Muscle of arm (tissue), 12 donors: ENCODE data around the gene LIMK2. TPM values are rescaled to one million over a fixed set of nuclear protein-coding genes. Genes with fewer than 3 reads are reported as not detected.
"Not testable (repeated sequence)": the region's sequence is repeated elsewhere in the genome, so short reads cannot be mapped to it uniquely, and the experiment has no call there.

ENCODE experiments used
- DNase-seq: peaks from one replicate; pipeline ENCODE4 v3.0.0-alpha.2; 2013
- polyA plus RNA-seq, 12 donors: library from polyadenylated mRNA; unstranded; fragments of 120-200 nt; gene quantifications; one replicate each; pipeline ENCODE4 v1.2.1, GENCODE V29; 2013; ENCODE audit not compliant: insufficient read length in 12 of 12

Gene LIMK2
- polyA plus RNA-seq, 12 donors: 17.9 to 34.8 (median 22.7) TPM; not detected in 1

DNA sequence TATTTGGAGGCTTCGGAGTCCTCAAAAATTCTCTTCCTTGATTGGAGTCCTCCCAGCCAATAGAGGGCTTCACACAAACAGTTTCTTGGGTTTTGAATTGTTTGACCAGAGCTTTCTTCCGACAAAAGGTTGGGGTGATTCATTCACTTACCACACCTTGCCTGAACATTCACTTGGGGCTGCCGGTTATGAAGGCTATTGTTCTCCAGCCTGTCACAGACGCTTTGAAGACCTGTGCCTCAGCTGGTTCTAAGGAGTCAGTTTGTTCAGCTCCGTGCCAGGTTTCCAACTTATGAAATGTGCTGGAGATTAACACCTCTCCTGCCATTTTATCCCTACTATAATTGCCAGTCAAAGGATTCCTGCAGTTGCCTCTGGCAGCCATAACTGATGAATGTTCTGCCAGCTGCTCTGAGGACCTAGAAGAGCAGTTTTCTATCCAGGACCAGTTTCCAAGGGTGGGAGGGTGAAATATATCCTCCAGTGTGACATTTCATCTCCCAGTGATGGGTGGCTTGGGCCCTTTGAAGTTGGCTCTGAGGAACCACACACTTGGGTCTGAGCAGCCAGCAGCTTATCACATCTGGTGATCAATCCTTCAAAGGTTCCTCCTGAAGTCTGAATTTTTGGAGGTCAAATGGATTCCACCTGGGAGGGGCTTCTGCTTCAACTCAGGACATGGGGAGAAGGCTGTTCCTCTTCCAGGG, 31.4 kb downstream of the LIMK2 start:
- DNase-seq: no peak

DNA sequence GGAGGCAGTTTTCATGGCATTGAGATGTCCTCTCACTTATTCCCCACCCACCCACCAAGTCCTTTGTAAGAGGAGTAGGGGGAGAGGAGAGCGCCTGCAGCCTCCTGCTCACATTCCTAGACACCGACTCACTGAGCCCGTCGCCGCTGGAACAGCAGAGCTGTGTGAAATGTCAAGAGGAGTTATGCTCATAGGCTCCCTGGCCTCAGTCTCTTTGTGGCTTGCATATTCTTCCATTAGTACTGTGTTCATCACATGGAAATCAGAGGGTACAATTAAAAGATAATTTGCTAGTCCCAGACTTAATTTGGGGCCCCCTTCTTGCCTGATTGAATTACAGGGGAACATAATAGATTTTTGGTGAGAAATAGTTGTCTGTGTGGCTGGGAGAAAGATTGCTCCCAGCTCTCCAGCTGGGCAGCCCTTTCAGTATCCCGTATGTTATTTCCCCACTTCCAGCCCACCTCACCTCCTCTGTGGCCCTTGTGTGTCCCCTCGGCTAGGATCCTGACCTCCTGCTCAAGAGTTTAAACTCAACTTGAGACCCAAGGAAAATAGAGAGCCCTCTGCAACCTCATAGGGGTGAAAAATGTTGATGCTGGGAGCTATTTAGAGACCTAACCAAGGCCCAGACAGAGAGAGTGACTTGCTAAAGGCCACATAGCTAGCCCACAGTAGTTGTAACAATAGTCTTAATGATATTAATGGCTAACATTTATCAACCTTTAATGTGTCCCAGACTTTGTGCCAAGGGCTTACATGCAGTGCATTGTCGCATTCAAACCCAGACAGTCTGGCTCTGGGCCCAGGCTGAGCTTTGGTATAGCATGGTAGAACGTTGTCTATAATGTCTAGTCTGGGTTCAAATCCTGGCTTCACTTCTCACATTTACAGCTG, 32.2 kb downstream of the LIMK2 start:
- no peak for DNase-seq

DNA sequence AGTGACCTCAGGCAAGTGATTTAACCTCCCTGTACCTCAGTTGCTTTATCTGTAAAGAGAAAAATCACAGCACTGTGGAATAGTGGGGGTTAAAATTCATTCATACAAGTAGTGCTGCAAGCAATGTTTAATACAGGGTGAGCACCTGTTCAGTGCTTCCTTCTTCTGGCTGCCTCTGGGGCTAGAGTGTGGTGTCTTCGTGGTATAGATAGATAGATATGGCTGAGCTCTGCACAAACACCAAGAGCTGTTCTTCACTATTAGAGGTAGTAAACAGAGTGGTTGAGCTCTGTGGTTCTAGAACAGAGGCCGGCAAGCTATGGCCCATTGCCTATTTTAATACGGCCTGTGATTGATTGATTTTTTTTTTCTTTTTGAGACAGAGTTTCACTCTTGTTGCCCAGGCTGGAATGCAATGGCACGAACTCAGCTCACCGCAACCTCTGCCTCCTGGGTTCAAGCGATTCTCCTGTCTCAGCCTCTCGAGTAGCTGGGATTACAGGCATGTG, 32.9 kb downstream of the LIMK2 start:
- no peak for DNase-seq

DNA sequence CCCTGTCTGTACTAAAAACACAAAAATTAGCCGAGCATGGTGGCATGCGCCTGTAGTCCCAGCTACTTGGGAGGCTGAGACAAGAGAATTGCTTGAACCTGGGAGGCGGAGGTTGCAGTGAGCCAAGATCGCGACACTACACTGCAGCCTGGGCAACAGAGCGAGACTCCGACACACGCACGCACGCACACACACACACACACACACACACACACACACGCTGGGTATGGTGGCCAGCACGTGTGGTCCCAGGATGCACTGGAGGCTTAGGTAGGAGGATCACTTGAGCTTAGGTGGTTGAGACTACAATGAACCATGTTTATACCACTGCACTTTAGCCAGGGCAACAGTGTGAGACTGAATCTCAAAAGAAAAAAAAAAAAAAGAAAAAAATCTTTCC, 33.9 kb downstream of the LIMK2 start:
- DNase-seq: not testable (repeated sequence)

DNA sequence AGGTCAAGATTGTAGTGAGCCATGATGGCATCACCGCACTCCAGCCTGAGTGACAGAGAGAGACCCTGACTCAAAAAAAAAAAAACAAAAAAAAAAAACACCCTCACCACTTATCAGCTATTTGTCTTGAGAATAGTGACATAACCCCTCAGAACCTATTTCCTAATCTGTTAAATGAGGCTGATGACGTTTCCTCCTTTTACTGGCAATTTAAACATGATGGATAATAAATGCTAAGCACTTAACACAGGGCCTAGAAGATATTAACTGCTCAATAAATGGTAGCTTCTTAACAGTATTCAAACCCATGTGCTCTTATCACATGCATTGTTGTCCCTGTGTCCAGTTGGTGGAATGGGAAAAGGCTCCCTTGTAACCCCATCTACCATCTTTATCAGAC, 34.6 kb downstream of the LIMK2 start:
- DNase-seq: no peak

DNA sequence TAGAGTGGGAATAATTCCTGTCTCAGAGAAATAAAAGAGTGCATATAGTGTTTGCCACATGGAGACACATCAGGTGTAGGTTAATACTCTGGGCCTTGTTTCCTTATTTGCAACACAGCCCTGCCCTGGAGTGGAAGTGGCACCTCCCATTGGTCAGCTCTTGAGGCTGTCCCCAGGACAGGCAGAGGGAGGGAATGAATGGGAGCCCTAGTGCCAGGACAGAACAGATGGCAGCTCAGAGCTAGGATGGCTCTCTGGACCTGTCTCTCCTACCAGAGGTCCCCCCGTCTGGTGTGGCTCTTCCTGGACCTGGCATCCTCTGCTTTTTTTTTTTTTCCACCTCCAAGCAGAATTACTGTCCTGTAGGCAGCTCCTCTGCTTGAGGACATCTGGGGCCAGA, 35.6 kb downstream of the LIMK2 start:
- DNase-seq: no peak

DNA sequence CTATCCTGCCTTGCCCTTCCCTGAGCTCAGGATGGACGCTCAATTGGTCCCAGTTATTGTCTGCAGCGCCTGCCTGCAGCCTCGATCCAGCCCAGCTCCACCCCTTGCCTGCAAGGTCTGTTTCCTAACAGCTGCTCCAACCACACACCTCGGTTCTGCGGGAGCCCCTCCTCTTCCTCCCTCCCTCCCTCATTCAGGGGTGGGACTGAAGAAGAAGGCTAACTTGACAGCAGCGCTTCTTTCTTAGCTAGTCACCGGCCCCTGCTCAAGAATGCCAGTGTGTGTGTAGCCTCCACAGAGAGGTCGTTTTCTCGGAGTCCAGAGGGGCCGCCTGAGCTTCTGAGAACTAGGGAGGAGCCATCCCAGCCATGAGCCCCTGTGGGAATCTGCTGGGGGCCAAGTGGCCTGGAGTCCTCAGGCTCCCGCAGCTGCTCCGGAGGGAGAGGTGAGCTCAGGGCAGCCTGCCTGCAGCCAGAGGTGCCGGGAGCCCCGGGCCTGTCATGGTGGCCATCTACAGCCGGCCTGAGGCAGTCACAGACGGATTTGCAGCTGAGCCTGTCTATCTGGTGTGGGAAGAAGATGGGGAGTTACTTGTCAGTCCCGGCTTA, 36.1 kb downstream of the LIMK2 start:
- DNase-seq: peak; percentile 84

DNA sequence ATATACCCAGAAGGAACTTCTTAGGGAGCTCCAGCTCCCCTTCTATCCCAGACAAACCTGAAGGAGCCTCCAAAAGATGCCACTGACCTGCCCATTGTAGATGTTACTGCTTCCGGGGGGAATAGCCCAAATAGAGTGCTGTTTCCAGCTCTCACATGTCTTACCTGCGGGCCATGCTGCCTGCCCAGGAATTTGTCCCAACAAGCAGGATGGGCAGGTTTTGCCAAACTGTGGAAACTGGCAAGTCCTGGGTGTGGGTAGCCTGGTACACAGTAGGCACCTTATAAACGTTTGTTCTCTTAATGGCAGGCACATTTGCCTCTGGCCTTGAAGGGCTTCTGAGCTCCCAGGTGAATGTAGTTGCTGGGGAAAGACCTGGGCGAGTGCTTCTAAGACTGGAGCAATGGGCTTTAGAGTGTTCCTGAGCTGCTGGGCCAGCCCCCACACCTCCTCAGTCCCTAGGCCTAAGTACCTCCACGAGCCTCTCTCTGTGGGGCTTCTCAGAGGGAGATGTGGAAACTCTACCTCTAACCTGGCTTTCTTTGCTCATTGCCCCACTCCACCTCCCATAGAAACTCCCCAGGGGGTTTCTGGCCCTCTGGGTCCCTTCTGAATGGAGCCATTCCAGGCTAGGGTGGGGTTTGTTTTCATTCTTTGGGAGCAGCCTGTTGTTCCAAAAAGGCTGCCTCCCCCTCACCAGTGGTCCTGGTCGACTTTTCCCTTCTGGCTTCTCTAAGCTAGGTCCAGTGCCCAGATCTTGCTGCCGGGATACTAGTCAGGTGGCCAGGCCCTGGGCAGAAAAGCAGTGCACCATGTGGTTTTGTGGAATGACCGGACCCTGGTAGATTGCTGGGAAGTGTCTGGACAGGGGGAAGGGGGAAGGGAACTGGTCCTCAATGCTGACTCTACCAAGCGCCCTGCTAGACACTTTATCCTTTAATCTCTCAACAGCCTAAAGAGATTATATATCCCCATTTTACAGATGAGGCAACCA, 37.2 kb downstream of the LIMK2 start:
- DNase-seq: no peak

DNA sequence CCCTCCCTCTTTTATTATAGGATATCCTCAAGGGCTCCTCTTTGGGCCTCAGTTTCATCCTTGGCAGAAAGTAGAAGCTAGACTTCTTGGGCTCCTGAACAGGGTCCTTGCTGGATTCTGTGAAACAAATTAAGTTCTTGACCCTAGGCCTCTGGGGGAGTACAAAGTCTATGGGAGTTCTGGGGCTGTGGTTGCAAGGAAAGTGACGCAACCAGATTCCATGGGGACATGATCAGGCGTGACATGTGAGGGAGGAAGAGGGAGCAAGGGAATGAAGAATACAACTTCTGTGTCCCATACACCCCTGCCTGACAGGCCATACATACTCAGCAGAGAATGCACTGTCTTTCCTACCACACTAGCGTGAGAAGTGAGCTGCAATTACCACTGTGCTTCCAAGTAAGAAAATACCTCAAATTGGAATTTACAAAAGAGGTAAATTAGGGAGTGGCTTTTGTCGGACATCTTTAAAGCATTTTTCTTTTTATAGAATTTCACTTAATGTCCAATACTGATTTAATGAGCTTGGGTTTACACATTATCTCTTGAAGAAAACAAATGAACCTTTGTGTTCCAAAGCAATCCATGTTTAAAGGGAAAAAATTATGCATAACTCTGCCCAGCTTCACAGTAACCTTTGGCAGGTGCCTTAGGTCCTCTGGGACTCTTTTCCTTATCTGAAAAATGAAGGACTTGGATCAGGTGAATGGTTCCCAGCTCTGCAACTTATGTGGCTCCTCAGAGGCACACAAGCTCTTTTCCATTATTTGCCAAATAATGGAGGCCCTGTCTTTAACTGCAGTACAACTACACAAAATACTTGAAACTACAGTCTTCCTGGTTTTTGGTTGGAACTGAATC, 38.9 kb downstream of the LIMK2 start:
- DNase-seq: no peak

DNA sequence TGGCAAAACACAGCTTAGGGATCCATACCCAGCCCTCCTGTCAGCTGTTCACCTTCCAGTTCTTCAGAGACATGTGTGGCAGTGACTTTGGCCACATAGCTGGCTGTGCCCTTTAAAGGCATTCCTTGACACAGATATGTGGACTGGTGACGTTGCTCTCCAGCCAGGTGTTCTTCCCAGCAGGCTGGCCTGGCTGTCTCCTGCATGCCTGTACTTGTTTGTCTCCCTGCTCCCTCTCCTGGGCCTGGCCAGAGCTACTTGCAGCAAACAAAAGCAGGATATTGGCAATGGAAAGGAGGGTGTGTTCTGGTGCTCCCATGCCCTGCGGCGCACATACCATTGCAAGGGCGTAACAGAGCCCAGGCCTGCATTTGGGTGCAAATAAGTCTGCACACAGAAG, 41.9 kb downstream of the LIMK2 start:
- no peak for DNase-seq

DNA sequence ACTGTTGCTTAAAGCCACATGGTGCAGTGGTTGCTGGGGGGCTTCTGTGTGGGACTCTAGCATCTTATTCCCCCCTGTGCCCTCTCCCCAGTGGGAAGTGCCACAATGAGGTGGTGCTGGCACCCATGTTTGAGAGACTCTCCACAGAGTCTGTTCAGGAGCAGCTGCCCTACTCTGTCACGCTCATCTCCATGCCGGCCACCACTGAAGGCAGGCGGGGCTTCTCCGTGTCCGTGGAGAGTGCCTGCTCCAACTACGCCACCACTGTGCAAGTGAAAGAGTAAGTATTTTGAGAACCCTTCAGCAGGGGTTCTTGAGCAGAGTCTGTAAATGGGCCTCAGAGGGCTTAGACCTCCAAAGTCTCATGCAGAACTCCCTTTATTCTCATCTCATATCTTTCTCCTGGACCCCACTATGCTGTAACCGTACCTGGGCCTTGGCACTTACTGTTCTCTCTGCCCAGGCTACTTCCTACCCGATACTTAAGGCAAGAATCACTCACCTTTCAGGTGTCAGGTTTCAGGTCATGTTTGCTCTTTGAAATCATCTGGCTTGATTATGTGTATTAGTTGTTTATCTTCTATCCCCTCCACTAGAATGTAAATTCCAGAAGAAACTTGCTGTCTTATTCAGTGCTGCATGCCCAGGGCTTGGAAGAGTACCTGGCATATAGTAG, 47.8 kb downstream of the LIMK2 start:
- no peak for DNase-seq

DNA sequence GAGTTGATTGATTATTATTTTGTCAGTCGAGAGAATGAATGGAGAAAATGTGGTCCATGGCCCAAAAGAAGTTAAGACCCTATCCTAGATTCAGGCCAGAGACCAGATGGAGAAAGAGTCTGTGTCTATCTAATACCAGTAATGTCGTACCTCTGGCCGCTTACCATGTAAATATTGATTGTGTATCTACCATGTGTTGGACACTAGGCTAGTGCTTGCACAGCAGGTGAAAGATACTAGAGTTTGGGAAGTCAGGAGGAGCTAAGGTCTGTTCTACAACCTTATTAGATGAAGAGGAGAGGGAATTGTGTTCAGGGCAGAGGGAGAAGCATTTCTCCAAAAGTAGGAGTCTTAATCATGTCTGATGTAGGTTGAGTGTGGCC, 48.4 kb downstream of the LIMK2 start:
- DNase-seq: no peak

DNA sequence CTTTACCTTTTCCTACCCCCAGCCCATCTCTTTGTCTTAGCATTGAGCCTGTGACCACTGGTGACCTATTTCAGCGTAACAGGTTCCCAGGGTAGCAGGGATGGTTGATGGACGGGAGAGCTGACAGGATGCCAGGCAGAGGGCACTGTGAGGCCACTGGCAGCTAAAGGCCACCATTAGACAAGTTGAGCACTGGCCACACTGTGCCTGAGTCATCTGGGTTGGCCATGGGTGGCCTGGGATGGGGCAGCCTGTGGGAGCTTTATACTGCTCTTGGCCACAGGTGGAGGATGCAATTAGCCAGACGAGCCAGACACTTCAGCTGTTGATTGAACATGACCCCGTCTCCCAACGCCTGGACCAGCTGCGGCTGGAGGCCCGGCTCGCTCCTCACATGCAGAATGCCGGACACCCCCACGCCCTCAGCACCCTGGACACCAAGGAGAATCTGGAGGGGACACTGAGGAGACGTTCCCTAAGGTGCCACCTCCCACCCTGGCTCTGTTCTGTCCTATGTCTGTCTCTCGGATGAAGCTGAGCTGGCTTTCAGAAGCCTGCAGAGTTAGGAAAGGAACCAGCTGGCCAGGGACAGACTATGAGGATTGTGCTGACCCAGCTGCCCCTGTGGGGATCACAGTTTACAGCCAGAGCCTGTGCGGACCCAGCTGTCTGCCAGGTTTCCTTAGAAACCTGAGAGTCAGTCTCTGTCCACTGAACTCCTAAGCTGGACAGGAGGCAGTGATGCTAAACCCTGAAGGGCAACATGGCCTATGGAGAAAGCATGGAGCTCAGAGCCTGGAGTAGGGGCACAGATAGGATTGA, 50.4 kb downstream of the LIMK2 start:
- DNase-seq: no peak

DNA sequence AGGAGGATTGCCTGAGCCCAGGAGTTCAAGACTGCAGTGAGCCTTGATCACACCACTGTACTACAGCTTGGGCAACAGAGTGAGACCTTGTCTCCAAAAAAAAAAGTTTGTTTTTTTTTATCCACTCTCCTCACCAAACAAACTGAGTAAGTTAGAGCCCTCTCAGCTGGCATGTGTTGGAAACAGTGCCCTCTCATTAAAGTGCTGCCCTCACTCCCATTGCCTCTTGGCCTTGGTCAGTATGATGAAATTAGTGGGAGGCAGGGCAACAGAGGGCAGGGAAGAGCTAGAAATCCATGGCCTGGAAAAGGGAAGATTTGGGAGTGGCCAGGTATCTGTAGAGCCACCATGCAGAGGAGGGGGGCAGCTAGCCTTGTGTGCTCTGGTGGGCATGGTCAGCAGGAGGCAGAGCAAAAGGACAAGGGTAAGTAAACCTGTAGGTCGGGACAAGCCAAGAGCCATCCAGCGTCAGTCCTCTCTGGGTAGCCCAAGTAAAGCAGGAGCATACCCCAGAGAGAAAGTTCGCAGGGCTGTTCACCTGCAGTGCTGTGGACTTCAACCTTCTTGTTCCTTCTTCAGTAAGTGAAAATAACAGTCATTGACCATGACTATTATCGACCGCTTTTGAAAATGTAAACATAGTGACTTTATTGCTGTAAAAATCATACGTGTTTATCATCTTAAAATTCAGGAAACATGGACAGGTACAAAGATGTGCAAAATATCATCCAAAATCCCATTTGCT, 52.0 kb downstream of the LIMK2 start:
- DNase-seq: no peak

DNA sequence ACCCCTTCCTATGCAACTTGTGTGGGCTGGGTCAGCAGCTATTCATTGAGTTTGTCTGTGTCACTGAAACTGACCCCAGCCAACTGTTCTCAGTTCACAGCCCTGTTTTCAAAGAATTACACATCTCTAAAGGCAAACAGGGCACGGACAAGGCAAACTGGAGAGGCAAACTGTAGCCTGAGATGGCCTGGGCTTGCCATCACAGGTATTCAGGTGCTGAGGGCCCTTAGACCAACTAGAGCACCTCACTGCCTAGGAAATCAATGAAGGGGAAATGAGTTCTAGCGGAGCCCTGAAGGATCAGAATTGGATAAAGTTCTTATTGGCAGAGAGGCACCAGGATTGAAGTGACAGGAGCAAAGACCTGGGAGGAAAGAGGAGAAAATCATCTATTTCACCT, 56.2 kb downstream of the LIMK2 start:
- no peak for DNase-seq

DNA sequence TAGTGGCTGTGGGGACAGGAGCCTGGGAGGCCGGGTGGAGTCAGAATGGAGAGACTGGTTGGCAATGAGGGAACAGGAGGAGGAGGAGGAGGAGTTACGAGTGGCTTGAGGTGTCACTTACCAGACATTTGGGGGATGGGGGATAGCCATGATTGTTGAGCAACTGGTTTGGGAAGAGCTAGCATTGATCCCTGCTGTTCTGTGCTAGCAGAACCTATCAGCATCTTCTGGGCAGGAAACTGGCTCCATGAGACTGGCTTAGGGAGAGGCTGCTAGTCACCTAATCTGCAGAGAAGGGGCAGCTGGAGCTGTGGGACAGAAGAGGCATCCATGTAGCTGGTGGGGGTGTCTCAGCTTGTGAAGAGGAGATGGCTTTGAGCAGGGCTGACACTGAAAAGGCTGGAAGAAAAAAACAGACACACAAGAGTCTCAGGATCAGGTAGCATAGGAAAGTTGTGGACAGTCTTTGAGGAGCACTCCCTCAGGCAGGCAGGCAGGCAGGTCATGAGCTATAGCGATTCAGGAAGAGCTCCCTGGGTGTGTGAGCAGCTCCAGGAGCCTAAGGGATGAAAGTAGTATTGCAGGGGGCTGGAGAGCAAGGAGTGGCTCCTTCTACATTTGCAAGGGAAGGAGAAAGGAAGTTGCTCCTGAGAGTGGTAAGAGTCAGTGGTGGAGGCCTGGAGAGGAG, 57.9 kb downstream of the LIMK2 start:
- no peak for DNase-seq

DNA sequence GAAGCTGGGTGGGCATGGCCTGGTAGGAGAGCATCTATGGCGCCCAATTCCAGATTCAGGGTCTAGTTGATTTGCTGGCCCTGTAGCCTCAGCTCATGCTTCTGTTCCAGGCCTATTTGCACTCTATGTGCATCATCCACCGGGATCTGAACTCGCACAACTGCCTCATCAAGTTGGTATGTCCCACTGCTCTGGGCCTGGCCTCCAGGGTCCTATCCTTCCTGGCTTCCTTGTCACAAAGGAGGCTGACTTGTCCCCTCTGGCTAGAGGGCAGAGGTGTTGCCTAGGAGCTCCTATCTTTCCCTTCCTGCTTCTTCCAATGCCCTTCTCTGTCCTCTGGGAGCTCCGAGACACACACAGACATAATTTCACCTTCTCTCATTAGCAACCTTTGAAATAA, 58.9 kb downstream of the LIMK2 start:
- DNase-seq: no peak

DNA sequence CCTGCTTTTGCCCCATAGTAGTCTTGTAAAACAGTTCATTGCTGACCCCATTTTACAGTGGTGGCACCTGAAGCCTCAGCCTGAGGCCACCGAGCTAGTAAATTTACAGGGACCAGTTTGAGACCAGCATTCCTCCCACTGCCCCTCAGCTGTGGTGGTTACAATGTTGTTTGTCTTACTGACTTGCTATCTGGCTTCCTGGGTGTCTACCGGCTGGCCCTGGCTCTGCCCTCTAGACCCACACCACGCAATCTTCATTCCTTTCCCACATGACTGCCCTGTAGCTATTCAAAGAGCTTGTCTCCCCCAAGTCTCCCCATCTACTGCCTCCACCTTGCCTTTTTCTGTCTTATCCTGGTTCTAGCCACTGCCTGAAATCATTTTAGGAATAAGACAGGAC, 59.4 kb downstream of the LIMK2 start:
- no peak for DNase-seq
